HG03280 (cell line): ENCODE data around the gene LSG1.

Experiments used
- ATAC-seq: cut with Tn5 transposase; IDR thresholded peaks from one replicate; pipeline ENCODE4 v1.9.1; 2021; ENCODE audit warnings: mild to moderate bottlenecking, moderate library complexity; ENCODE audit not compliant: unreplicated experiment

The LSG1 gene

DNA sequence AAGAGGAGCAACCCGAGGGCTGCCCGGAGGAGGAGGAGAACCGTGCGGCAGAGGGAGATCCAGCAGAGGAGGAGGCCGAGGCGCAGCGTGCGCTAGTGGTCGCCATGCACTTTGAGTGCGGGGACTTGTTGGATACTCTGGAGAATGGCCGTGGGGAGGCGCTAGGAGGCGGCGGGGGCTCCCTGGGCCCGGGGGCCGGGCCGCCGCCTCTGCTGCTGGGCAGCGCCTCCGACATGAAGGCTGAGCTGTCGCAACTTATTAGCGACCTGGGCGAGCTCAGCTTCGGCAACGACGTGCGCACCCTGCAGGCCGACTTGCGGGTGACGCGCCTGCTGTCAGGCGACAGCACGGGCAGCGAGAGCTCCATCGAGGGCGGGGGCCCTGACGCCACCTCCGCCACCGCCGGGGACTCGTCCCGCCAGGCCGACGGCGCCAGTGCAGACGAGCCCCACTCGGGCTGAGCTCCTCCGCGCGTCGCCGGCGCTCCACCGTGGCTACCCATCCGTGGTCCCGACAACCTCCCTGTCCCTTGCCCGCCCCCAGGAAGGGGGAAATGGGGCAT, 15.7 kb upstream of the LSG1 start:
- peak; percentile 36 for ATAC-seq

DNA sequence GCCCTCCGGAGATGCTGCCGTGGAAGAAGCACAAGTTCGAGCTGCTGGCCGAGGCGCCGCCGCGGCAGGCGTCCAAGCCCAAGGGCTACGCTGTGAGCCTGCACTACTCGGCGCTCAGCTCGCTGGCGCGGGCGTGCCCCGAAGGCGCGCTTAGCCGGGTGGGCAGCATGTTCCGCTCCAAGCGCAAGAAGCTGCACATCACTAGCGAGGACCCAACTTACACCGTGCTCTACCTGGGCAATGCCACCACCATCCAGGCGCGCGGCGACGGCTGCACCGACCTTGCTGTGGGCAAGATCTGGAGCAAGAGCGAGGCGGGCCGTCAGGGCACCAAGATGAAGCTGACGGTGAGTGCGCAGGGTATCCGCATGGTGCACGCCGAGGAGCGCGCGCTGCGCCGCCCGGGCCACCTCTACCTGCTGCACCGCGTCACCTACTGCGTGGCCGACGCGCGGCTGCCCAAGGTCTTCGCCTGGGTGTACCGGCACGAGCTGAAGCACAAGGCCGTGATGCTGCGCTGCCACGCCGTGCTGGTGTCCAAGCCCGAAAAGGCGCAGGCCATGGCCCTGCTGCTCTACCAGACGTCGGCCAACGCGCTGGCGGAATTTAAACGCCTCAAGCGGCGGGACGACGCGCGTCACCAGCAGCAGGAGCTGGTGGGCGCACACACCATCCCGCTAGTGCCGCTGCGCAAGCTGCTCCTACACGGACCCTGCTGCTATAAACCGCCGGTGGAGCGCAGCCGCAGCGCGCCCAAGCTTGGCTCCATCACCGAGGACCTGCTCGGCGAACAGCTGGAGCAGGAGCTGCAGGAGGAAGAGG, 15.0 kb upstream of the LSG1 start:
- ATAC-seq: peak; percentile 2

GRCh38 chr3:194686414-194686815, 14.4 kb upstream of the LSG1 start:
- ATAC-seq: no peak

DNA sequence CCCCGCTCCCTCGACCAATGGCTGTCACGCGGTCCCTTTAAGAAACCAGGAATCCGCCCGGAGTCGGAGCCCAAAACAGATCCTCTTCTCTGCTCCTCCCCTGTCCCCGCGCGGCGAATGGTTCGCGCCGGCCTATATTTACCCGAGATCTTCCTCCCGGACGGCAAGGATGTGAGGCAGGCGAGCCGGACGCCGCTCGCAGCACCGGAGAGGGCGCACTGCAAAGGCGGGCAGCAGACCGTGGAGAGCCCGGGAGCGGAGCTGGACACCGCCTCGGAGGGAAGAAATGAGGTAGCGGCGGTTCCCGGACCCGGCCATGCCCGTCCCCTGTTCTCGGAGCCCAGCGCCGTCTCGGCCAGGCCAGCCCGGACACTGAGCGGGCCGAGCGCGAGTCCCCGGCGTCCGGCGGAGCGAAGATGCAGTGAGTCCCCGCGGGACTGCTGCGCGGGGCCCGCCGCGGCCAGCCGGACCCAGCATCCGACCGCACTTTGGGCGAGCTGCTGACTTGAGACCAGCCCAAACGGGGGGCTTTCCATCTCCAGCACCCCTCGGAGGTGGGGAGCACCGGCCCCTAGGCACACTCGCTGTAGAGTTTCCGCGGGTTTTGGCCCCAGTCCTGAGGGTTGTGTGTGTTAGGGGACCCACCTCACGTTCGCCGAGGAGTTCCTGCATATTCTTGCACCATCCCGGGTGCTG, 13.9 kb upstream of the LSG1 start, which contains the start of gene FAM43A:
FAM43A (plus strand) TSS at position 166 of the 696 bp plus-strand sequence. CDS start 944 bp downstream, outside the sequence.
- ATAC-seq: peak; percentile 44

GRCh38 chr3:194685065-194685717, 13.2 kb upstream of the LSG1 start:
- ATAC-seq: no peak

DNA sequence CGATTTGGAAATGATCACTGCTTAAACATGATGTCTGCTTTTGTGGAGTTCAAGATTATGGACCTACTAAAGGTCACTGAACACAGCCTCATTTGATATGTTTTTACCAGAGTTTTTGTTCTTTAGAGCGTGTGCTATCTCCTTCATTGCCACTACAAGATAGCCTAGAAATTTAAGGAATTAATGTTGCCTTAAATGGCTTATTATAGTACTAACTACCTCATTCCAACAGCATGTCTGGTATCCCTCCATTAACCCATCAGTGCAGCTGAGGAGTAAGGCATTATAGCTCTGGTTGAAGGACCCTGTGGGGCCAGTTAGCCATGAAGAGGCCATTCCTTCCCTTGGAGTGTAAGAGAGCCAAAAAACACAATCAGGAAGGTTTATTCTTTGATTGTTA, 11.4 kb upstream of the LSG1 start:
- no peak for ATAC-seq

GRCh38 chr3:194682694-194683310, 10.8 kb upstream of the LSG1 start:
- ATAC-seq: peak; percentile 63

DNA sequence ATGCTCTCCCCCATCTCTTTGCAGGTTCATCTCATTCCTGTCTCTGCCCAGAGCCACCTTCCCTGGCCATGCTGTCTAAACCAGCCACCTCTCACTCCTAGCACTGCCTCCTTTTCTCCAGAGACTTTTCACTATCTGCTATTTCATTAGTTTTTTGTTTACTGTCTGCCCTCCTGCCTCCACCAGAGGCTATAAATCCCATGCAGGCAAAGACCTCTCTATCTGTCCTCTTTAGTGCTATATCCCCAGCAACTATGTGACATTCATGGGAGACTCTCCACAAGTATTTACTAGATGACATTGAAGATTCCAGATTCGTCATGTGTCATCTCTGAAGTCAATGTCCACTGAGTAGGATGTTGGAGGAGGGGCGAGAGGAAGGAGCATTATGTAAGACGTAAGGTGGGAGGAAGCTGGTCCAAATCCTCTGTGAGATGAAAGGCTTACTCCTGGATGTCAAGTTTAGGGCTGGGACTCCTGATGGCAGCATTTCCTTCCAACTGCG, 10.2 kb upstream of the LSG1 start:
- no peak for ATAC-seq

GRCh38 chr3:194680888-194681615, 9.1 kb upstream of the LSG1 start:
- no peak for ATAC-seq

GRCh38 chr3:194676471-194676870, 4.5 kb upstream of the LSG1 start:
- ATAC-seq: no peak

DNA sequence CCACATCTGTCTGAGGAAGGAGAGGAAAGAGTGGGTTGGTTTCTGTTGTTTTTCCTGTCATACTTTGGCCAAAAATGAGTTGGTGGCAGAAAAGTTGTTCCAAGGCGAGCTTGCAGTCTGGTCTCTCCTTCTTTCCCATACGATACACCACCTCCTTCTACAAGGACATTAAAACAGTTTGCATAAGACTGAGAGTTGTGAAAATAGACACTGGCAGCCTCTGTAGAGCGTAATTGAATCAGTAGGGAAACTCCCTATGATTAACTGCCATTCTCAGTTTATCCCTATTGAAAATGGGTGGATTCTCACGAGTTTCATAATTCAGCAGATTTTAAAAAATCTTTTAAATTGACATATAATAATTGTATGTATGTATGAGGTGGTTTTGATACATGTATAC, 3.7 kb upstream of the LSG1 start:
- ATAC-seq: no peak

GRCh38 chr3:194675081-194675640, 3.2 kb upstream of the LSG1 start:
- ATAC-seq: no peak

GRCh38 chr3:194673761-194674160, 1.8 kb upstream of the LSG1 start:
- ATAC-seq: no peak

DNA sequence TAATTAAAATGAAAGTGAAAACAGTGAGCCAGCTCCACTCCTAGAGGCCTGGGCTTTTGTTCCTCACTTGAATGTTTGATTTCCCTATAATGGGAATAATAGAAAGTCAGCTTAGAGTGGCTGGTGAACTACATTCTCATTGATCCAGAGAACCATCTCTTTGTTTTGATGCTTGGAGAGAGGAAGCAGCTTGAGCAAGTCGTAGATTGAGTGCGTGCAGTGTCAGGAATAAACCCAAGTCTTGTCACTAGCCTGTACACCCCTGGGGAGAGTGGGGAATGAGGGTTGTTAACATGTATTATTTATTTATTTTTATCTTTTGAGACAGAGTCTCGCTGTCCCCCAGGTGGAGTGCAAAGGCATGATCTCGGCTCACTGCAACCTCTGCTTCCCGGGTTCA, 885 bp upstream of the LSG1 start:
- no peak for ATAC-seq

GRCh38 chr3:194671511-194671899, 486 bp downstream of the LSG1 start:
- ATAC-seq: no peak

- ATAC-seq: no peak
Observed at GRCh38 chr3:194667363-194667762, 4.6 kb downstream of the LSG1 start.

DNA sequence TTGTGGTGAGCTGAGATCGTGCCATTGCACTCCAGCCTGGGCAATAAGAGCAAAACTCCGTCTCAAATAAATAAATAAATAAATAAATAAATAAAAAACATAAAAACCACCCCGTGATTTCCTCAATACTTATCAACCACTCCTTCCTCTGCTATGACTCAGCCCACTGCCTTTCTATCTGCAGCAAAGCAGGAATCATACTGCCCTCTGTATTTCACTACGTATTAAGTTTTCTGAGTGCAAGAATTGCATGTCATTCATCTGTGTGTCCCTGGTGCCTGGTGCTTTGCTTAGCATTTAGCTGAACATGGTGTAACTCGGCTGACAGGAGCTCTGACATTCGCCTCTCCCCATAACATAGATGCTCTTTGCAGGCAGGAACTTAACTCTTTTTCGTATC, 7.1 kb downstream of the LSG1 start:
- no peak for ATAC-seq

GRCh38 chr3:194661946-194662345, 10.0 kb downstream of the LSG1 start:
- ATAC-seq: no peak

DNA sequence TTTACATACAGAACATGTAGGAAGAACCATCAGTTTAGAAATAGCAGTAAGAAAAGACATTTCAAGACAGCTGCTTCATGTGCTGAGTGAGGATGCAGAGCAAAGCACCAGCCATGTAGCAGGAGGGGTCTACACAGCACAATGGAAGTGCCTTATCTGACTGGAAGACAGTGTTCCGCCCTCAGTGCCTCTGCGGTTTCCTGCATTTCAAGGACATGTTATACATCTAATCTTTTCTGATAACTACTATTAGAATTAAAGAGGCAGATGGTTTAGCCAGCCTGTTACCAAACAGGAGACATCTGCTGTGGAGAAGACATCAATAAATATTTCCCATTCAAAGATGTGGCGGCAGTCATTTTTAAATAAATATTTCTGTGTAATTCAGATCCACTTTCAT, 10.6 kb downstream of the LSG1 start:
- ATAC-seq: no peak

GRCh38 chr3:194659778-194660177, 12.2 kb downstream of the LSG1 start:
- ATAC-seq: no peak
